GM23338 (cell line): ENCODE results near the gene CPNE4. TPM values are rescaled to one million over a fixed set of nuclear protein-coding genes. Genes with fewer than 3 reads are reported as not detected.

Experiments
- ATAC-seq: fragments of 200-7000 bp; cut with Tn5 transposase; 3 replicates; pipeline ENCODE4 v1.9.1; 2020
- DNase-seq: peaks from one replicate; pipeline ENCODE4 v3.0.0-alpha.2; 2015; ENCODE audit warnings: low spot score
- H2AFZ ChIP-seq: fragments of 200-600 bp; sonication (generic); 2 replicates; pipeline ENCODE4 v1.8.0; 2016; ENCODE audit warnings: antibody characterized with exemption, mild to moderate bottlenecking, moderate library complexity
- H3F3A ChIP-seq: fragments of 200-600 bp; sonication (generic); replicated peaks from 2 replicates; pipeline ENCODE4 v1.8.0; 2017; ENCODE audit warnings: antibody characterized with exemption, mixed run types, low read depth
- H3K27ac ChIP-seq: fragments of 200-600 bp; sonication (generic); 2 replicates; pipeline ENCODE4 v1.6.1; 2016; ENCODE audit warnings: low read depth
- H3K27me3 ChIP-seq: fragments of 200-600 bp; sonication (generic); 2 replicates; pipeline ENCODE4 v1.8.0; 2016; ENCODE audit warnings: mild to moderate bottlenecking, mixed run types, moderate library complexity; ENCODE audit not compliant: insufficient read depth
- H3K36me3 ChIP-seq: fragments of 200-600 bp; sonication (generic); 2 replicates; pipeline ENCODE4 v1.8.0; 2016; ENCODE audit warnings: mild to moderate bottlenecking; ENCODE audit not compliant: insufficient read depth
- H3K4me1 ChIP-seq: fragments of 200-600 bp; sonication (generic); 2 replicates; pipeline ENCODE4 v1.8.0; 2016; ENCODE audit warnings: mild to moderate bottlenecking, moderate library complexity; ENCODE audit not compliant: insufficient read depth
- H3K4me2 ChIP-seq: fragments of 200-600 bp; sonication (generic); 2 replicates; pipeline ENCODE4 v1.7.1; 2017; ENCODE audit warnings: mixed run types
- H3K4me3 ChIP-seq: fragments of 200-600 bp; sonication (generic); 2 replicates; pipeline ENCODE4 v1.6.1; 2016; ENCODE audit warnings: mixed run types
- H3K79me2 ChIP-seq: fragments of 200-600 bp; sonication (generic); replicated peaks from 2 replicates; pipeline ENCODE4 v1.8.0; 2017; ENCODE audit warnings: mild to moderate bottlenecking; ENCODE audit not compliant: insufficient read depth
- H3K9me2 ChIP-seq: fragments of 200-600 bp; sonication (generic); 2 replicates; pipeline ENCODE4 v1.8.0; 2017; ENCODE audit not compliant: insufficient read depth
- H4K20me1 ChIP-seq: fragments of 200-600 bp; sonication (generic); replicated peaks from 2 replicates; pipeline ENCODE4 v1.8.0; 2017; ENCODE audit warnings: mild to moderate bottlenecking; ENCODE audit not compliant: insufficient read depth
- H3K27ac Mint-ChIP-seq: 2 replicates; pipeline ENCODE4 v1.8.0; 2020; ENCODE audit warnings: inconsistent platforms, mild to moderate bottlenecking, moderate library complexity, mixed read lengths
- H3K27me3 Mint-ChIP-seq: 3 replicates; pipeline ENCODE4 v1.8.0; 2022; ENCODE audit warnings: low read depth, mild to moderate bottlenecking, moderate library complexity, mixed read lengths, inconsistent platforms; ENCODE audit not compliant: insufficient read depth, poor library complexity
- H3K36me3 Mint-ChIP-seq: 3 replicates; pipeline ENCODE4 v1.8.0; 2021; ENCODE audit warnings: low read depth, mild to moderate bottlenecking, inconsistent platforms, moderate library complexity, mixed read lengths
- H3K4me1 Mint-ChIP-seq: 3 replicates; pipeline ENCODE4 v1.8.0; 2020; ENCODE audit warnings: mild to moderate bottlenecking, inconsistent platforms, mixed read lengths
- H3K4me3 Mint-ChIP-seq: 3 replicates; pipeline ENCODE4 v1.8.0; 2021; ENCODE audit warnings: moderate library complexity, mild to moderate bottlenecking, inconsistent platforms, mixed read lengths
- H3K9me3 Mint-ChIP-seq: 3 replicates; pipeline ENCODE4 v1.8.0; 2020; ENCODE audit warnings: moderate library complexity, mild to moderate bottlenecking, inconsistent platforms, mixed read lengths
- CREB1 ChIP-seq: fragments of 250-450 bp; sonication (Bioruptor Pico); IDR thresholded peaks from 2 replicates; pipeline ENCODE4 v1.5.0; 2020; ENCODE audit warnings: low read depth, mild to moderate bottlenecking, moderate library complexity
- EZH2 ChIP-seq: fragments of 200-600 bp; sonication (generic); IDR thresholded peaks from one replicate; pipeline ENCODE4 v1.8.0; 2017; ENCODE audit warnings: antibody characterized with exemption, mild to moderate bottlenecking, low read depth; ENCODE audit not compliant: unreplicated experiment
- EZH2phosphoT487 ChIP-seq: fragments of 200-600 bp; sonication (generic); IDR thresholded peaks from one replicate; pipeline ENCODE4 v1.8.1; 2018; ENCODE audit warnings: antibody characterized with exemption; ENCODE audit not compliant: unreplicated experiment
- NANOG ChIP-seq: IDR thresholded peaks from 2 replicates; pipeline ENCODE4 v1.6.1; 2016; ENCODE audit warnings: antibody characterized with exemption, borderline replicate concordance
- POLR2AphosphoS5 ChIP-seq: IDR thresholded peaks from 2 replicates; pipeline ENCODE4 v1.6.1; 2016; ENCODE audit warnings: antibody characterized with exemption, low read depth
- STAT1 ChIP-seq: IDR thresholded peaks from one replicate; pipeline ENCODE4 v1.6.1; 2016; ENCODE audit warnings: antibody characterized with exemption; ENCODE audit not compliant: unreplicated experiment
- ZNF331 ChIP-seq: fragments of 250-450 bp; sonication (Bioruptor Pico); IDR thresholded peaks from 2 replicates; pipeline ENCODE4 v1.5.0; 2020; ENCODE audit warnings: low read depth, mild to moderate bottlenecking, moderate library complexity
- polyA plus RNA-seq: library from polyadenylated mRNA; unstranded; fragments of >200 nt; fragmentation: Nextera tagmentation; extraction: Ambion mirVana; gene quantifications from 2 replicates; pipeline ENCODE4 v1.2.1, GENCODE V29; 2016
- total RNA-seq: library from RNA; depleted of rRNA; stranded (reverse); fragments of >200 nt; shearing (Covaris generic); gene quantifications from 2 replicates; pipeline ENCODE4 v1.2.3, GENCODE V29; 2014
- TF ChIP-seq, protein P1 (sequence below): fragments of 250-450 bp; sonication (Bioruptor Pico); IDR thresholded peaks from 2 replicates; pipeline ENCODE4 v1.5.0; 2020; ENCODE audit warnings: mild to moderate bottlenecking, moderate library complexity
- TF ChIP-seq, protein P2 (sequence below), 2 experiments: fragments of 200-600 bp in 1 of 2; sonication (generic) in 1 of 2; conservative IDR thresholded peaks; 2 replicates each; pipeline versions ENCODE4 v1.5.1 to v1.6.1; 2016 to 2017; ENCODE audit warnings: antibody characterized with exemption in 2 of 2, low read depth in 2 of 2, mild to moderate bottlenecking in 2 of 2, moderate library complexity in 1 of 2

Gene CPNE4
- total and polyA plus RNA-seq, 2 experiments from 2014 or later, result 2.0 to 6.5 TPM

DNA sequence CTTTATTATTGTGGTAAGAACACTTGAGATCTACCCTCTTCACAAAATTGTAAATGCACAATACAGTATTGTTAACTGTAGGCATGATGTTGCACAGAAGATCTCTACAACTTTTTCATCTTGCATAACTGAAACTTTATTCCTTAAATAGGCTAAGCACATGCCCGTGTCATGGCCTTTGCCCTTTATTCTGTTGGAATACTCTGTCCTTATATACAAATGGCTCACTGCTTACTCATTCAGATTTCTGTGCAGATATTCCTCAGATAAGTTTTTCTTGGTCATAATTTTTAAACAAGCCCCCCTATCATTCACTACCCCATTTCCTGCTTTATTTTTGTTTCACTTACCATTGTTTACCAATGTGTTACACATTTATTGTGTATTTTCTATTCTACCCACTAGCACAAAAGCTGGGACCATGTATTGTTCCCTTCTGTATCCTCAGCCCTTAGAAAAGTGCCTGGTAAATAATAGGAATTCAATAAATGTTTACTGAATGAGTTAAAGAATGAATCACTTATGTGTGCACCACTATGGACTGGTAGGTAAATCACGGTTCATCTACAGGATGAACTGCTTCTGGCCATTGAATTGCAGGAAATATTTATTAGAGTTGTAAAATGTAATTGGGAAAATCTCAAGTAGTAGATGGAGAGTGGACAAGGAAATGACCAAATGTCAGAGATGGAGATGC is 151.0 kb downstream of the CPNE4 start:
- no peaks in the 10 kb centered on the region for H3K79me2 ChIP-seq
- H3K27ac ChIP-seq, result no peak overlapping the region
- ATAC-seq (no peak), DNase-seq (no peak)
- no peaks in the 10 kb centered on the region for H3K9me2 ChIP-seq
- Mint-ChIP-seq H3K4me3 (no peak overlapping the region), H3K27ac (no peak overlapping the region), H3K27me3 (no peaks in the 10 kb centered on the region), H3K9me3 (peaks cover 15% of the 10 kb centered on the region), H3K4me1 (no peaks in the 10 kb centered on the region), H3K36me3 (peaks cover 11% of the 10 kb centered on the region)
- H3K27me3 ChIP-seq, result no peaks in the 10 kb centered on the region
- H3K4me1 ChIP-seq, result no peaks in the 10 kb centered on the region
- H2AFZ ChIP-seq, result no peak overlapping the region
- H3K4me2 ChIP-seq, result no peak overlapping the region
- H3K36me3 ChIP-seq, result no peaks in the 10 kb centered on the region
- H3K4me3 ChIP-seq, result no peak overlapping the region
- no peaks in the 10 kb centered on the region for H3F3A ChIP-seq
- TF ChIP-seq STAT1 (no peak), NANOG (no peak), CREB1 (CRISPR knock-in tag) (no peak), POLR2AphosphoS5 (no peak), ZNF331 (CRISPR knock-in tag) (no peak), EZH2 (no peak), EZH2phosphoT487 (no peak)
- TF ChIP-seq, protein P1, sequence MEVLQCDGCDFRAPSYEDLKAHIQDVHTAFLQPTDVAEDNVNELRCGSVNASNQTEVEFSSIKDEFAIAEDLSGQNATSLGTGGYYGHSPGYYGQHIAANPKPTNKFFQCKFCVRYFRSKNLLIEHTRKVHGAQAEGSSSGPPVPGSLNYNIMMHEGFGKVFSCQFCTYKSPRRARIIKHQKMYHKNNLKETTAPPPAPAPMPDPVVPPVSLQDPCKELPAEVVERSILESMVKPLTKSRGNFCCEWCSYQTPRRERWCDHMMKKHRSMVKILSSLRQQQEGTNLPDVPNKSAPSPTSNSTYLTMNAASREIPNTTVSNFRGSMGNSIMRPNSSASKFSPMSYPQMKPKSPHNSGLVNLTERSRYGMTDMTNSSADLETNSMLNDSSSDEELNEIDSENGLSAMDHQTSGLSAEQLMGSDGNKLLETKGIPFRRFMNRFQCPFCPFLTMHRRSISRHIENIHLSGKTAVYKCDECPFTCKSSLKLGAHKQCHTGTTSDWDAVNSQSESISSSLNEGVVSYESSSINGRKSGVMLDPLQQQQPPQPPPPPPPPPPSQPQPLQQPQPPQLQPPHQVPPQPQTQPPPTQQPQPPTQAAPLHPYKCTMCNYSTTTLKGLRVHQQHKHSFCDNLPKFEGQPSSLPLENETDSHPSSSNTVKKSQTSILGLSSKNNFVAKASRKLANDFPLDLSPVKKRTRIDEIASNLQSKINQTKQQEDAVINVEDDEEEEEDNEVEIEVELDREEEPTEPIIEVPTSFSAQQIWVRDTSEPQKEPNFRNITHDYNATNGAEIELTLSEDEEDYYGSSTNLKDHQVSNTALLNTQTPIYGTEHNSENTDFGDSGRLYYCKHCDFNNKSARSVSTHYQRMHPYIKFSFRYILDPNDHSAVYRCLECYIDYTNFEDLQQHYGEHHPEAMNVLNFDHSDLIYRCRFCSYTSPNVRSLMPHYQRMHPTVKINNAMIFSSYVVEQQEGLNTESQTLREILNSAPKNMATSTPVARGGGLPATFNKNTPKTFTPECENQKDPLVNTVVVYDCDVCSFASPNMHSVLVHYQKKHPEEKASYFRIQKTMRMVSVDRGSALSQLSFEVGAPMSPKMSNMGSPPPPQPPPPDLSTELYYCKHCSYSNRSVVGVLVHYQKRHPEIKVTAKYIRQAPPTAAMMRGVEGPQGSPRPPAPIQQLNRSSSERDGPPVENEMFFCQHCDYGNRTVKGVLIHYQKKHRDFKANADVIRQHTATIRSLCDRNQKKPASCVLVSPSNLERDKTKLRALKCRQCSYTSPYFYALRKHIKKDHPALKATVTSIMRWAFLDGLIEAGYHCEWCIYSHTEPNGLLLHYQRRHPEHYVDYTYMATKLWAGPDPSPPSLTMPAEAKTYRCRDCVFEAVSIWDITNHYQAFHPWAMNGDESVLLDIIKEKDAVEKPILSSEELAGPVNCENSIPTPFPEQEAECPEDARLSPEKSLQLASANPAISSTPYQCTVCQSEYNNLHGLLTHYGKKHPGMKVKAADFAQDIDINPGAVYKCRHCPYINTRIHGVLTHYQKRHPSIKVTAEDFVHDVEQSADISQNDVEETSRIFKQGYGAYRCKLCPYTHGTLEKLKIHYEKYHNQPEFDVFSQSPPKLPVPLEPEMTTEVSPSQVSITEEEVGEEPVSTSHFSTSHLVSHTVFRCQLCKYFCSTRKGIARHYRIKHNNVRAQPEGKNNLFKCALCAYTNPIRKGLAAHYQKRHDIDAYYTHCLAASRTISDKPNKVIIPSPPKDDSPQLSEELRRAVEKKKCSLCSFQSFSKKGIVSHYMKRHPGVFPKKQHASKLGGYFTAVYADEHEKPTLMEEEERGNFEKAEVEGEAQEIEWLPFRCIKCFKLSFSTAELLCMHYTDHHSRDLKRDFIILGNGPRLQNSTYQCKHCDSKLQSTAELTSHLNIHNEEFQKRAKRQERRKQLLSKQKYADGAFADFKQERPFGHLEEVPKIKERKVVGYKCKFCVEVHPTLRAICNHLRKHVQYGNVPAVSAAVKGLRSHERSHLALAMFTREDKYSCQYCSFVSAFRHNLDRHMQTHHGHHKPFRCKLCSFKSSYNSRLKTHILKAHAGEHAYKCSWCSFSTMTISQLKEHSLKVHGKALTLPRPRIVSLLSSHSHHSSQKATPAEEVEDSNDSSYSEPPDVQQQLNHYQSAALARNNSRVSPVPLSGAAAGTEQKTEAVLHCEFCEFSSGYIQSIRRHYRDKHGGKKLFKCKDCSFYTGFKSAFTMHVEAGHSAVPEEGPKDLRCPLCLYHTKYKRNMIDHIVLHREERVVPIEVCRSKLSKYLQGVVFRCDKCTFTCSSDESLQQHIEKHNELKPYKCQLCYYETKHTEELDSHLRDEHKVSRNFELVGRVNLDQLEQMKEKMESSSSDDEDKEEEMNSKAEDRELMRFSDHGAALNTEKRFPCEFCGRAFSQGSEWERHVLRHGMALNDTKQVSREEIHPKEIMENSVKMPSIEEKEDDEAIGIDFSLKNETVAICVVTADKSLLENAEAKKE (CRISPR knock-in tag), result no peak
- TF ChIP-seq, protein P2, sequence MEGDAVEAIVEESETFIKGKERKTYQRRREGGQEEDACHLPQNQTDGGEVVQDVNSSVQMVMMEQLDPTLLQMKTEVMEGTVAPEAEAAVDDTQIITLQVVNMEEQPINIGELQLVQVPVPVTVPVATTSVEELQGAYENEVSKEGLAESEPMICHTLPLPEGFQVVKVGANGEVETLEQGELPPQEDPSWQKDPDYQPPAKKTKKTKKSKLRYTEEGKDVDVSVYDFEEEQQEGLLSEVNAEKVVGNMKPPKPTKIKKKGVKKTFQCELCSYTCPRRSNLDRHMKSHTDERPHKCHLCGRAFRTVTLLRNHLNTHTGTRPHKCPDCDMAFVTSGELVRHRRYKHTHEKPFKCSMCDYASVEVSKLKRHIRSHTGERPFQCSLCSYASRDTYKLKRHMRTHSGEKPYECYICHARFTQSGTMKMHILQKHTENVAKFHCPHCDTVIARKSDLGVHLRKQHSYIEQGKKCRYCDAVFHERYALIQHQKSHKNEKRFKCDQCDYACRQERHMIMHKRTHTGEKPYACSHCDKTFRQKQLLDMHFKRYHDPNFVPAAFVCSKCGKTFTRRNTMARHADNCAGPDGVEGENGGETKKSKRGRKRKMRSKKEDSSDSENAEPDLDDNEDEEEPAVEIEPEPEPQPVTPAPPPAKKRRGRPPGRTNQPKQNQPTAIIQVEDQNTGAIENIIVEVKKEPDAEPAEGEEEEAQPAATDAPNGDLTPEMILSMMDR (conservative IDR thresholded peaks at IDR 0.05; ENCODE audit: low read depth in 2 of 2), result no peak
- H4K20me1 ChIP-seq, result no peaks in the 10 kb centered on the region
